HepG2 (cell line): ENCODE results near the gene VSNL1. TPM values are rescaled to one million over a fixed set of nuclear protein-coding genes. Genes with fewer than 3 reads are reported as not detected.

Experiments
- ATAC-seq: fragments of 200-7000 bp; cut with Tn5 transposase; 3 replicates; pipeline ENCODE4 v1.9.1; 2020; ENCODE audit warnings: mild to moderate bottlenecking, moderate library complexity
- BruUV-seq: library from RNA; stranded (reverse); fragments of 400-500 nt; replicated peaks from 2 replicates; lab custom pipeline; 2021; lab: Mats Ljungman, UMichigan
- CTCF ChIA-PET: fragments of 300-600 bp; formaldehyde crosslinking; extraction: SDS; loops from one replicate; lab custom pipeline; 2021; ENCODE audit warnings: low total read pairs, inconsistent platforms, low intra/inter-chr PET ratio; lab: Yijun Ruan, JAX
- POLR2A ChIA-PET: fragments of 350-600 bp; sonication (Branson Sonifier 250); formaldehyde crosslinking; loops from one replicate; lab custom pipeline; 2020; ENCODE audit warnings: antibody characterized with exemption, inconsistent platforms; lab: Yijun Ruan, JAX
- DNase-seq: peaks from one replicate; pipeline ENCODE4 v3.0.0-alpha.2; 2015; ENCODE audit warnings: low spot score
- FAIRE-seq: peaks from 3 replicates; lab custom pipeline; 2011; peaks lifted over from hg19 to GRCh38; lab: Jason Lieb, UNC
- H2AFZ ChIP-seq: one replicate; pipeline ENCODE4 v1.6.1; 2011; ENCODE audit warnings: low read length, inconsistent platforms
- H3K27ac ChIP-seq: fragments of 300-600 bp; 3 replicates; pipeline ENCODE4 v1.8.0; 2011; ENCODE audit warnings: mixed run types, mild to moderate bottlenecking, mixed read lengths, low read length, inconsistent platforms; ENCODE audit not compliant: insufficient read depth; ENCODE audit errors: extremely low read length
- H3K27me3 ChIP-seq, 2 experiments: fragments of 200-600 bp in 1 of 2; 2 replicates in 1 of 2; 3 replicates in 1 of 2; pipeline versions ENCODE4 v1.6.0 to v1.8.0; 2011; ENCODE audit warnings: low read length in 2 of 2, mild to moderate bottlenecking in 2 of 2, moderate library complexity in 2 of 2, inconsistent platforms in 1 of 2; ENCODE audit not compliant: insufficient read depth in 2 of 2, control insufficient read depth in 1 of 2
- H3K36me3 ChIP-seq, 2 experiments: fragments of 200-600 bp in 1 of 2; replicated peaks in 1 of 2; 2 replicates in 1 of 2; 3 replicates in 1 of 2; pipeline versions ENCODE4 v1.5.1 to v1.8.0; 2011; ENCODE audit warnings: low read length in 2 of 2, inconsistent platforms in 1 of 2; ENCODE audit not compliant: insufficient read depth in 2 of 2, control insufficient read depth in 1 of 2
- H3K4me1 ChIP-seq: 2 replicates; pipeline ENCODE4 v1.5.1; 2012; ENCODE audit warnings: low read length, inconsistent platforms; ENCODE audit not compliant: insufficient read depth
- H3K4me2 ChIP-seq: 2 replicates; pipeline ENCODE4 v1.6.0; 2011; ENCODE audit warnings: low read depth, low read length, inconsistent platforms
- H3K4me3 ChIP-seq, 3 experiments: fragments of 200-600 bp in 1 of 3; sonication (generic), shearing (Covaris generic) in 1 of 3; replicated peaks in 1 of 3; 2 replicates each; pipeline ENCODE4 v1.5.1; 2011 to 2016; ENCODE audit warnings: low read length in 3 of 3, inconsistent platforms in 2 of 3, low read depth in 2 of 3, mild to moderate bottlenecking in 2 of 3, control low read depth in 1 of 3, mixed read lengths in 1 of 3; ENCODE audit not compliant: insufficient read depth in 1 of 3
- H3K79me2 ChIP-seq: one replicate; pipeline ENCODE4 v1.6.1; 2011; ENCODE audit warnings: low read length, inconsistent platforms; ENCODE audit not compliant: insufficient read depth
- H3K9ac ChIP-seq: 2 replicates; pipeline ENCODE4 v1.6.0; 2011; ENCODE audit warnings: mild to moderate bottlenecking, low read depth, low read length, inconsistent platforms; ENCODE audit not compliant: insufficient read depth
- H3K9me3 ChIP-seq: 2 replicates; pipeline ENCODE4 v1.5.1; 2012; ENCODE audit warnings: mild to moderate bottlenecking, low read length
- H4K20me1 ChIP-seq: 2 replicates; pipeline ENCODE4 v1.6.0; 2011; ENCODE audit warnings: inconsistent platforms, mild to moderate bottlenecking, low read length, moderate library complexity; ENCODE audit not compliant: insufficient read depth
- CEBPG ChIP-seq: IDR thresholded peaks from 2 replicates; pipeline ENCODE4 v1.6.1; 2016
- ETV5 ChIP-seq: IDR thresholded peaks from 2 replicates; pipeline ENCODE4 v1.6.1; 2018; ENCODE audit warnings: missing biosample characterization, missing genetic modification reagents, inconsistent platforms, borderline replicate concordance
- KDM2A ChIP-seq: sonication (generic); formaldehyde crosslinking; IDR thresholded peaks from 2 replicates; pipeline ENCODE4 v1.4.0; 2020; ENCODE audit warnings: low read depth, missing genetic modification reagents, borderline replicate concordance
- KDM5A ChIP-seq: fragments of 200-600 bp; sonication (generic); IDR thresholded peaks from 2 replicates; pipeline ENCODE4 v1.7.0; 2018; ENCODE audit warnings: antibody characterized with exemption, mild to moderate bottlenecking, low read length, borderline replicate concordance
- NFYB ChIP-seq: sonication (generic); formaldehyde crosslinking; IDR thresholded peaks from 2 replicates; pipeline ENCODE4 v1.4.0; 2020; ENCODE audit warnings: missing genetic modification reagents
- RARA ChIP-seq: IDR thresholded peaks from 2 replicates; pipeline ENCODE4 v1.6.1; 2016; ENCODE audit warnings: missing genetic modification reagents, missing compliant biosample characterization
- SCMH1 ChIP-seq: sonication (generic); formaldehyde crosslinking; IDR thresholded peaks from 2 replicates; pipeline ENCODE4 v1.9.0; 2021; ENCODE audit warnings: missing genetic modification reagents, mild to moderate bottlenecking, borderline replicate concordance
- SMARCE1 ChIP-seq: fragments of 450-650 bp; IDR thresholded peaks from 2 replicates; pipeline ENCODE4 v1.6.1; 2017; ENCODE audit warnings: borderline replicate concordance
- TOPORS ChIP-seq: sonication (generic); formaldehyde crosslinking; IDR thresholded peaks from 2 replicates; pipeline ENCODE4 v1.8.0; 2023; ENCODE audit warnings: mild to moderate bottlenecking, missing genetic modification reagents
- ZNF382 ChIP-seq: sonication (generic); formaldehyde crosslinking; IDR thresholded peaks from 2 replicates; pipeline ENCODE4 v1.5.0; 2020; ENCODE audit warnings: missing genetic modification reagents, mild to moderate bottlenecking, borderline replicate concordance
- ZNF543 ChIP-seq: sonication (generic); formaldehyde crosslinking; IDR thresholded peaks from 2 replicates; pipeline ENCODE4 v1.4.0; 2020; ENCODE audit warnings: mild to moderate bottlenecking, missing genetic modification reagents
- ZNF550 ChIP-seq: sonication (generic); formaldehyde crosslinking; IDR thresholded peaks from 2 replicates; pipeline ENCODE4 v1.4.0; 2020; ENCODE audit warnings: mild to moderate bottlenecking, missing genetic modification reagents, borderline replicate concordance
- ZNF883 ChIP-seq: sonication (generic); formaldehyde crosslinking; IDR thresholded peaks from 2 replicates; pipeline ENCODE4 v1.5.1; 2020; ENCODE audit warnings: mild to moderate bottlenecking, missing genetic modification reagents; ENCODE audit errors: not compliant biosample characterization
- WGBS: methylation state at CpG from one replicate; pipeline ENCODE4 v1.1.6; 2017; ENCODE audit warnings: low lambda C conversion rate; 5-methylcytosine and 5-hydroxymethylcytosine counted together
- in situ Hi-C: cut with HindIII; loops from 2 replicates; pipeline ENCODE4 v1.10.0; 2017; ENCODE audit warnings: low pct_unique_long_range_greater_than_20kb; ENCODE audit not compliant: extremely low pct_ligation_motif_present
- intact Hi-C: fragments of 100-400 bp; cut with micrococcal nuclease; formaldehyde crosslinking; loops from one replicate; pipeline ENCODE4 v1.10.0; 2022; ENCODE audit not compliant: unreplicated experiment
- polyA plus RNA-seq, 8 experiments: library from polyadenylated mRNA; depleted of rRNA in 3 of 8; stranded (reverse) in 7 of 8; unstranded in 1 of 8; fragments of >200 nt; fragmentation: Illumina TruSeq in 4 of 8; extraction: Trizol in 4 of 8; gene quantifications; 2 replicates each; pipeline versions ENCODE4 v1.2.1 to v1.2.3, GENCODE V29; 2011 to 2016; ENCODE audit warnings: low read depth in 4 of 8, missing spikeins in 1 of 8, mixed read lengths in 1 of 8; ENCODE audit not compliant: insufficient read depth in 1 of 8
- total RNA-seq, 5 experiments: library from RNA; depleted of rRNA; stranded (reverse); fragments of >200 nt; fragmentation: Illumina TruSeq; extraction: Trizol; gene quantifications; 2 replicates each; pipeline ENCODE4 v1.2.3, GENCODE V29; 2016; ENCODE audit warnings: low read depth in 1 of 5
- TF ChIP-seq, protein P1 (sequence below): sonication (generic); formaldehyde crosslinking; IDR thresholded peaks from 2 replicates; pipeline ENCODE4 v1.8.0; 2022; ENCODE audit warnings: missing genetic modification reagents, low read depth, mild to moderate bottlenecking, borderline replicate concordance
- TF ChIP-seq, protein P2 (sequence below): sonication (generic); formaldehyde crosslinking; IDR thresholded peaks from 2 replicates; pipeline ENCODE4 v1.8.0; 2022; ENCODE audit warnings: mild to moderate bottlenecking, missing genetic modification reagents; ENCODE audit not compliant: insufficient replicate concordance
- TF ChIP-seq, protein P3 (sequence below): sonication (generic); formaldehyde crosslinking; IDR thresholded peaks from 2 replicates; pipeline ENCODE4 v1.5.0; 2020; ENCODE audit warnings: missing genetic modification reagents
- TF ChIP-seq, protein P4 (sequence below): sonication (generic); formaldehyde crosslinking; IDR thresholded peaks from 2 replicates; pipeline ENCODE4 v1.8.1; 2023; ENCODE audit warnings: mild to moderate bottlenecking, missing genetic modification reagents

Gene VSNL1
- total and polyA plus RNA-seq, 2 of the 13 experiments (the other 11 are each of a cell fraction or from before 2014, with no cell fraction given), result 63.2 to 95.9 TPM

DNA sequence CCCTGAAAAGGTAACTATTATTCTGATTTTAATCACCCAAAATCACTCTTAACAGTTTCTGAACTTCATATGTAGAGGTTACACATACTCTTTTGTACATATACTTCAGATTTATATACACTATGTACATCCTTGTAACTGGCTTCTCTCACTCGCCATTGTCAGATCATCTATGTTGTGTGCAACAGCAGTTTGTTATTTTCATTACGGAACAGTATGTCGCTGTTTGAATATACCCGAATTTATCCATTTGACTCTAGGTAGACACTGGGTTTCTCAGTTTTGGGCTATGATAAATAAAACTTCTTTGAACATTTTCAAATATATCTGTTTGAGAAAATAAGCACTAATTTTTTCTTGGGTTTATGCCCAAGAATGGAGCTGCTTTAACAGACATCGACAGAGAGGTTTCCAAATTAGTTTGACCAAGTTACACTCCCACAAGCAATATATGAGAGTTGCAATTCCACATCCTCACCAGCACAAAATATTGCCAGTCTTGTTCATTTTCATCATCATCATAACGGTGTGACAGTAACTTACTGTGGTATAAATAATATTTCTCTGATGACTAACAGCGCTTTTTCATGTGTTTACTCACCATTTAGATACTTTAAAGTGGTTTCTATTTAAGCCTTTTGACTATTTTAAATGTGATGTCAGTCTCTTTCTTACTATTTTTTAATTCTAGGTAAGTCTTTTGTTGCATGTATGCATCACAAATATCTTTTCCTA, 132.3 kb downstream of the VSNL1 start:
- Histone ChIP-seq H3K79me2 (no peaks in the 10 kb centered on the region), H4K20me1 (no peaks in the 10 kb centered on the region), H3K27ac (no peak overlapping the region), H3K4me1 (no peaks in the 10 kb centered on the region), H3K36me3 (peaks cover 5 to 36% of the 10 kb centered on the region in 2 experiments), H3K4me2 (no peak overlapping the region), H2AFZ (no peak overlapping the region), H3K9ac (no peak overlapping the region), H3K4me3 (no peak overlapping the region), H3K27me3 (no peaks in the 10 kb centered on the region), H3K9me3 (no peaks in the 10 kb centered on the region)
- CTCF ChIA-PET, result interaction anchor here (4.2 kb wide), 1 partner anchor 202 kb away, joined by 61 read pairs; no protein-coding TSS in a partner anchor
- DNase-seq, result no peak
- no peak; the same call in 2 of the 3 replicates for ATAC-seq
- WGBS, result 92% methylated on average over 7 of the region's 7 CpGs
- in situ Hi-C loops (loop anchor here (5.0 to 25.0 kb wide), 2 partner anchors 200 to 360 kb away; no protein-coding TSS in a partner anchor), intact Hi-C loops (loop anchor here (5.0 to 10.0 kb wide), 2 partner anchors 365 to 898 kb away; no protein-coding TSS in a partner anchor)
- POLR2A ChIA-PET, result no interaction called here
- no TSS peak for BruUV-seq
- FAIRE-seq, result no peak
- no peak for TF ChIP-seq ZNF543
- TF ChIP-seq ZNF883 (CRISPR knock-in tag), result no peak
- TF ChIP-seq CEBPG (CRISPR knock-in tag), result no peak
- TF ChIP-seq TOPORS (CRISPR knock-in tag), result no peak
- TF ChIP-seq, protein P1, sequence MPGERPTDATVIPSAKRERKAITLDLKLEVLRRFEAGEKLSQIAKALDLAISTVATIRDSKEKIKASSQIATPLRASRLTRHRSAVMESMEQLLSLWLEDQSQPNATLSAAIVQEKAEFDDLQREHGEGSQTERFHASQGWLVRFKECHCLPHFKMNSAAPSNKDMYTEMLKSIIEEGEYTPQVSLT (CRISPR knock-in tag), result no peak
- TF ChIP-seq ZNF550 (CRISPR knock-in tag), result no peak
- no peak for TF ChIP-seq KDM5A
- TF ChIP-seq ZNF382 (CRISPR knock-in tag), result no peak
- TF ChIP-seq SMARCE1, result no peak
- TF ChIP-seq, protein P2, sequence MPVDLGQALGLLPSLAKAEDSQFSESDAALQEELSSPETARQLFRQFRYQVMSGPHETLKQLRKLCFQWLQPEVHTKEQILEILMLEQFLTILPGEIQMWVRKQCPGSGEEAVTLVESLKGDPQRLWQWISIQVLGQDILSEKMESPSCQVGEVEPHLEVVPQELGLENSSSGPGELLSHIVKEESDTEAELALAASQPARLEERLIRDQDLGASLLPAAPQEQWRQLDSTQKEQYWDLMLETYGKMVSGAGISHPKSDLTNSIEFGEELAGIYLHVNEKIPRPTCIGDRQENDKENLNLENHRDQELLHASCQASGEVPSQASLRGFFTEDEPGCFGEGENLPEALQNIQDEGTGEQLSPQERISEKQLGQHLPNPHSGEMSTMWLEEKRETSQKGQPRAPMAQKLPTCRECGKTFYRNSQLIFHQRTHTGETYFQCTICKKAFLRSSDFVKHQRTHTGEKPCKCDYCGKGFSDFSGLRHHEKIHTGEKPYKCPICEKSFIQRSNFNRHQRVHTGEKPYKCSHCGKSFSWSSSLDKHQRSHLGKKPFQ (CRISPR knock-in tag), result no peak
- TF ChIP-seq, protein P3, sequence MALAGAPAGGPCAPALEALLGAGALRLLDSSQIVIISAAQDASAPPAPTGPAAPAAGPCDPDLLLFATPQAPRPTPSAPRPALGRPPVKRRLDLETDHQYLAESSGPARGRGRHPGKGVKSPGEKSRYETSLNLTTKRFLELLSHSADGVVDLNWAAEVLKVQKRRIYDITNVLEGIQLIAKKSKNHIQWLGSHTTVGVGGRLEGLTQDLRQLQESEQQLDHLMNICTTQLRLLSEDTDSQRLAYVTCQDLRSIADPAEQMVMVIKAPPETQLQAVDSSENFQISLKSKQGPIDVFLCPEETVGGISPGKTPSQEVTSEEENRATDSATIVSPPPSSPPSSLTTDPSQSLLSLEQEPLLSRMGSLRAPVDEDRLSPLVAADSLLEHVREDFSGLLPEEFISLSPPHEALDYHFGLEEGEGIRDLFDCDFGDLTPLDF (CRISPR knock-in tag), result no peak
- no peak for TF ChIP-seq ETV5
- TF ChIP-seq SCMH1 (CRISPR knock-in tag), result no peak
- no peak for TF ChIP-seq KDM2A (CRISPR knock-in tag)
- no peak for TF ChIP-seq NFYB
- no peak for TF ChIP-seq RARA (CRISPR knock-in tag)
- TF ChIP-seq, protein P4, sequence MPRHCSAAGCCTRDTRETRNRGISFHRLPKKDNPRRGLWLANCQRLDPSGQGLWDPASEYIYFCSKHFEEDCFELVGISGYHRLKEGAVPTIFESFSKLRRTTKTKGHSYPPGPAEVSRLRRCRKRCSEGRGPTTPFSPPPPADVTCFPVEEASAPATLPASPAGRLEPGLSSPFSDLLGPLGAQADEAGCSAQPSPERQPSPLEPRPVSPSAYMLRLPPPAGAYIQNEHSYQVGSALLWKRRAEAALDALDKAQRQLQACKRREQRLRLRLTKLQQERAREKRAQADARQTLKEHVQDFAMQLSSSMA, result no peak
